22Rv1 (cell line): ENCODE data around the gene PWWP2B.

Experiments
- ZFX ChIP-seq: fragments of 450-650 bp; IDR thresholded peaks from 2 replicates; pipeline ENCODE4 v1.6.1; 2017; ENCODE audit warnings: antibody characterized with exemption, borderline replicate concordance
- TF ChIP-seq, protein P1 (sequence below): fragments of 450-650 bp; IDR thresholded peaks from 2 replicates; pipeline ENCODE4 v1.5.1; 2017; ENCODE audit warnings: mild to moderate bottlenecking

DNA sequence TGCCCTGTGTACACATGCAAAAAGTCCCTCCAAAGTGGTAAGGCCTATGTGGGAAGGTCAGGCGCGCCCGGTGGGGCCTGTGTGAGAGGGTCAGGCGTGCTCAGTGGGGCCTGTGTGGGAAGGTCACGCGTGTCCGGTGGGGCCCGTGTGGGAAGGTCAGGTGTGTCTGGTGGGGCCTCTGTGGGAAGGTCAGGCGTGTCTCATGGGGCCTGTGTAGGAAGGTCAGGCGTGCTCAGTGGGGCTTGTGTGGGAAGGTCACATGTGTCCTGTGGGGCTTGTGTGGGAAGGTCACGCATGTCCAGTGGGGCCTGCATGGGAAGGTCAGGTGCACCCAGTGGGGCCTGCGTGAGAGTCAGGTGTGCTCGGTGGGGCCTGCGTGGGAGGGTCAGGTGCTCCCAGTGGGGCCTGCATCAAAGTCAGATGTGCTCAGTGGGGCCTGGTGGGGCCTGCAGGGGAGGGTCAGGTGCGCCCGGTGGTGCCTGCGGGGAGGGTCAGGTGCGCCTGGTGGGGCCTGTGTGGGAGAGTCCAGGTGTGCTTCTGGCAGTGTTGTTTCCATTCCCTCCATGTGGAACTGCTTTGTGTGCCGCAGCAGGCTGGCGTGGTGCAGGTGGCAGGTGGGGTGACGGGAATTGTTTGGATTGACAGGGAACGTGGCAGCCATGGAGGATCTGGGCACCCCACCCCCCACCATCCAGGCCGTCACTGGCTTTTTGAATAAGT lies 49.6 kb upstream of the PWWP2B start:
- TF ChIP-seq, protein P1, sequence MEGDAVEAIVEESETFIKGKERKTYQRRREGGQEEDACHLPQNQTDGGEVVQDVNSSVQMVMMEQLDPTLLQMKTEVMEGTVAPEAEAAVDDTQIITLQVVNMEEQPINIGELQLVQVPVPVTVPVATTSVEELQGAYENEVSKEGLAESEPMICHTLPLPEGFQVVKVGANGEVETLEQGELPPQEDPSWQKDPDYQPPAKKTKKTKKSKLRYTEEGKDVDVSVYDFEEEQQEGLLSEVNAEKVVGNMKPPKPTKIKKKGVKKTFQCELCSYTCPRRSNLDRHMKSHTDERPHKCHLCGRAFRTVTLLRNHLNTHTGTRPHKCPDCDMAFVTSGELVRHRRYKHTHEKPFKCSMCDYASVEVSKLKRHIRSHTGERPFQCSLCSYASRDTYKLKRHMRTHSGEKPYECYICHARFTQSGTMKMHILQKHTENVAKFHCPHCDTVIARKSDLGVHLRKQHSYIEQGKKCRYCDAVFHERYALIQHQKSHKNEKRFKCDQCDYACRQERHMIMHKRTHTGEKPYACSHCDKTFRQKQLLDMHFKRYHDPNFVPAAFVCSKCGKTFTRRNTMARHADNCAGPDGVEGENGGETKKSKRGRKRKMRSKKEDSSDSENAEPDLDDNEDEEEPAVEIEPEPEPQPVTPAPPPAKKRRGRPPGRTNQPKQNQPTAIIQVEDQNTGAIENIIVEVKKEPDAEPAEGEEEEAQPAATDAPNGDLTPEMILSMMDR: no peak
- TF ChIP-seq ZFX: no peak
